Measurements from ENCODE around the gene VAC14.

VAC14 gene

DNA sequence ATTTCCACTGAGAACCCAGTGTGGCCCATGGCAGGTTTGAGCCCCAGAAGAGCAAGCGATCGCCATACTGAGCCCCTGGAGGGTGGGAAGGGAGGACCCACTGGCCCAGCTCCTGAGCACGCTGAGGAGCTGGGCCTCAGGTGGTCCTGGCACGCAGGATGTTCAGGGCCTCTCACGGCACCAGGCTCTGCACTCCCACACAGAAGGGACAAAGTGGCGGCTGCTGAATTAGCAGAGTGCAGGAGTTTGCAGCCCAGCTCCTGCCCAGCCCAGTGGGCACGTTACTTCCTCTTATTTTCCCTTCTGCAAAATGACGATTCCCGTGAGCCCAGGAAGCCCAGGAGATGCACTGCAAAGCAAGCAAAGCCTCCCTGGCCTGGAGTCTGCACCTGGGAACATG lies 72.8 kb downstream of the VAC14 start:
- no peak overlapping the region for H3K9ac ChIP-seq (ENCODE audit: low read length)
- no peak overlapping the region for H3K4me2 ChIP-seq (ENCODE audit: low read length)
- TF ChIP-seq, protein P1, sequence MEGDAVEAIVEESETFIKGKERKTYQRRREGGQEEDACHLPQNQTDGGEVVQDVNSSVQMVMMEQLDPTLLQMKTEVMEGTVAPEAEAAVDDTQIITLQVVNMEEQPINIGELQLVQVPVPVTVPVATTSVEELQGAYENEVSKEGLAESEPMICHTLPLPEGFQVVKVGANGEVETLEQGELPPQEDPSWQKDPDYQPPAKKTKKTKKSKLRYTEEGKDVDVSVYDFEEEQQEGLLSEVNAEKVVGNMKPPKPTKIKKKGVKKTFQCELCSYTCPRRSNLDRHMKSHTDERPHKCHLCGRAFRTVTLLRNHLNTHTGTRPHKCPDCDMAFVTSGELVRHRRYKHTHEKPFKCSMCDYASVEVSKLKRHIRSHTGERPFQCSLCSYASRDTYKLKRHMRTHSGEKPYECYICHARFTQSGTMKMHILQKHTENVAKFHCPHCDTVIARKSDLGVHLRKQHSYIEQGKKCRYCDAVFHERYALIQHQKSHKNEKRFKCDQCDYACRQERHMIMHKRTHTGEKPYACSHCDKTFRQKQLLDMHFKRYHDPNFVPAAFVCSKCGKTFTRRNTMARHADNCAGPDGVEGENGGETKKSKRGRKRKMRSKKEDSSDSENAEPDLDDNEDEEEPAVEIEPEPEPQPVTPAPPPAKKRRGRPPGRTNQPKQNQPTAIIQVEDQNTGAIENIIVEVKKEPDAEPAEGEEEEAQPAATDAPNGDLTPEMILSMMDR (IDR thresholded peaks at IDR 0.05; ENCODE audit: low read length) = no peak
- TF ChIP-seq EZH2 (IDR thresholded peaks at IDR 0.05; ENCODE audit: borderline replicate concordance, low read length) = no peak
- no peak overlapping the region for H3K27ac ChIP-seq (ENCODE audit: low read depth, low read length, poor library complexity, severe bottlenecking)
- no peak overlapping the region for H3K4me3 ChIP-seq (ENCODE audit: low read depth, low read length, poor library complexity, severe bottlenecking)
- H3K9me2 ChIP-seq (ENCODE audit: low read depth, low read length) = no peaks in the 10 kb centered on the region
- H3K79me2 ChIP-seq (ENCODE audit: insufficient read depth, low read length) = no peaks in the 10 kb centered on the region
- H2AFZ ChIP-seq (ENCODE audit: low read length) = no peak overlapping the region
- H4K20me1 ChIP-seq (ENCODE audit: insufficient read depth, low read length) = no peaks in the 10 kb centered on the region
- H3K36me3 ChIP-seq (ENCODE audit: insufficient read depth, low read length) = peaks cover 11% of the 10 kb centered on the region; the same call in 1 of the 2 replicates
- no peaks in the 10 kb centered on the region for H3K9me3 ChIP-seq (ENCODE audit: low read length)
- H3K27me3 ChIP-seq (ENCODE audit: insufficient read depth, low read length) = no peaks in the 10 kb centered on the region
- H3K4me1 ChIP-seq (ENCODE audit: insufficient read depth, low read length, severe bottlenecking) = no peaks in the 10 kb centered on the region
- no peaks in the 10 kb centered on the region for H3F3A ChIP-seq (ENCODE audit: insufficient read depth, low read length)

GRCh38 chr16:70726892-70727361 lies 74.0 kb downstream of the VAC14 start:
- no peak for TF ChIP-seq EZH2 (IDR thresholded peaks at IDR 0.05; ENCODE audit: borderline replicate concordance, low read length)
- TF ChIP-seq, protein P1 (IDR thresholded peaks at IDR 0.05; ENCODE audit: low read length) = no peak
- H3K9ac ChIP-seq (ENCODE audit: low read length) = no peak overlapping the region
- H3K79me2 ChIP-seq (ENCODE audit: insufficient read depth, low read length) = no peaks in the 10 kb centered on the region
- H3K27me3 ChIP-seq (ENCODE audit: insufficient read depth, low read length) = no peaks in the 10 kb centered on the region
- H3K9me2 ChIP-seq (ENCODE audit: low read depth, low read length) = no peaks in the 10 kb centered on the region
- H2AFZ ChIP-seq (ENCODE audit: low read length) = no peak overlapping the region
- H3K9me3 ChIP-seq (ENCODE audit: low read length) = no peaks in the 10 kb centered on the region
- no peaks in the 10 kb centered on the region for H3F3A ChIP-seq (ENCODE audit: insufficient read depth, low read length)
- no peaks in the 10 kb centered on the region for H3K4me1 ChIP-seq (ENCODE audit: insufficient read depth, low read length, severe bottlenecking)
- no peak overlapping the region for H3K4me2 ChIP-seq (ENCODE audit: low read length)
- H3K36me3 ChIP-seq (ENCODE audit: insufficient read depth, low read length) = peaks cover 11% of the 10 kb centered on the region; the same call in 1 of the 2 replicates
- no peak overlapping the region for H3K4me3 ChIP-seq (ENCODE audit: low read depth, low read length, poor library complexity, severe bottlenecking)
- H4K20me1 ChIP-seq (ENCODE audit: insufficient read depth, low read length) = no peaks in the 10 kb centered on the region
- no peak overlapping the region for H3K27ac ChIP-seq (ENCODE audit: low read depth, low read length, poor library complexity, severe bottlenecking)

- H3K9ac ChIP-seq (ENCODE audit: low read length) = no peak overlapping the region
- no peak overlapping the region for H3K27ac ChIP-seq (ENCODE audit: low read depth, low read length, poor library complexity, severe bottlenecking)
- no peaks in the 10 kb centered on the region for H4K20me1 ChIP-seq (ENCODE audit: insufficient read depth, low read length)
Observed at GRCh38 chr16:70725912-70726828, 74.8 kb downstream of the VAC14 start.

More at GRCh38 chr16:70725912-70726828, 74.8 kb downstream of the VAC14 start:
- TF ChIP-seq, protein P1 (IDR thresholded peaks at IDR 0.05; ENCODE audit: low read length) = no peak
- TF ChIP-seq EZH2 (IDR thresholded peaks at IDR 0.05; ENCODE audit: borderline replicate concordance, low read length) = no peak
- Histone ChIP-seq H2AFZ (ENCODE audit: low read length) (no peak overlapping the region), H3K4me2 (ENCODE audit: low read length) (no peak overlapping the region), H3K9me2 (ENCODE audit: low read depth, low read length) (no peaks in the 10 kb centered on the region), H3K4me3 (ENCODE audit: low read depth, low read length, poor library complexity, severe bottlenecking) (no peak overlapping the region), H3K9me3 (ENCODE audit: low read length) (no peaks in the 10 kb centered on the region), H3K36me3 (ENCODE audit: insufficient read depth, low read length) (peaks cover 9% of the 10 kb centered on the region; the same call in 1 of the 2 replicates), H3F3A (ENCODE audit: insufficient read depth, low read length) (no peaks in the 10 kb centered on the region), H3K27me3 (ENCODE audit: insufficient read depth, low read length) (no peaks in the 10 kb centered on the region), H3K79me2 (ENCODE audit: insufficient read depth, low read length) (no peaks in the 10 kb centered on the region), H3K4me1 (ENCODE audit: insufficient read depth, low read length, severe bottlenecking) (no peaks in the 10 kb centered on the region)

All from OCI-LY1 (cell line).